ENCODE measurements around the gene PTPRN2. TPM values are rescaled to one million over a fixed set of nuclear protein-coding genes. Genes with fewer than 3 reads are reported as not detected.

The PTPRN2 gene
- total RNA-seq, 1 experiment from 2014 or later, result 0.11 TPM

DNA sequence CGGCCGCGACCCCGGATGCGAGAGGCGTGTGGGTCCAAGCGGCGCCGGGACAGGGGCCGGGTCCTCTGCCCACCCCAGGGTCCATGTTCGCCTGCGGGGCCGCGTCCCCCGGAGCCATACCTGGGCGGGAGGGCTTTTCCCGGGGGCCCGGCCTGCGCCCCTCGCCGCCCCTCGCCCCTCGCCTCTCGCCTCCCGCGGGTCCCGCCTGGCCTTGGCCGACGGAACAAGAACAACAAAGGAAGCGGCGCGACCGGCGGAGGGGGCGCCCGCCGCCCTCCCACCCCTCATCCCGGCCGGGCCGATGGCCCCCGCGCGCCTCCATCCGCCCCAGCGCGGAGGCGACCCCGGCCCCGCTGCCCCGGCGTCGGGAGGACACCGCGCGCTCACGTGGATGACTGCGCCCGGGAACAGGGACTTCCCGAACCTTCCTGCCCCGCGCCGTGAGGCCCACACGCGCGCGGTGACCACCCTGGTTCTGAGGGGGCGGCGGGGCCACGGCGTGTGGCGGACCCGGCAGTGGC, 902.7 kb downstream of the PTPRN2 start:
- ChIA-PET CTCF (no interaction called here), POLR2A (ENCODE audit: low non-redundant PET) (no interaction called here)
- Histone ChIP-seq H3K27ac (ENCODE audit: low read depth, low read length, poor library complexity, severe bottlenecking) (no peak overlapping the region), H3K27me3 (replicated peaks; ENCODE audit: insufficient read depth, low read depth, low read length, poor library complexity) (peaks cover 99% of the 10 kb centered on the region), H3K36me3 (ENCODE audit: insufficient read depth, low read length, poor library complexity, severe bottlenecking) (no peaks in the 10 kb centered on the region), H3K4me1 (ENCODE audit: insufficient read depth, low read length, poor library complexity, severe bottlenecking) (no peaks in the 10 kb centered on the region), H3K9me3 (ENCODE audit: low read depth, low read length, poor library complexity, severe bottlenecking) (no peaks in the 10 kb centered on the region), H3K4me3 (ENCODE audit: low read depth, low read length, poor library complexity, severe bottlenecking) (no peak overlapping the region)
- intact Hi-C loops (cut with micrococcal nuclease; ENCODE audit: unreplicated experiment), result no loop called here
- TF ChIP-seq EZH2 (IDR thresholded peaks at IDR 0.05; ENCODE audit: borderline replicate concordance, low read depth, low read length, poor library complexity, severe bottlenecking), result no peak
- no peak for DNase-seq (ENCODE audit: low spot score)
- BruUV-seq (replicated peaks), result no TSS peak

DNA sequence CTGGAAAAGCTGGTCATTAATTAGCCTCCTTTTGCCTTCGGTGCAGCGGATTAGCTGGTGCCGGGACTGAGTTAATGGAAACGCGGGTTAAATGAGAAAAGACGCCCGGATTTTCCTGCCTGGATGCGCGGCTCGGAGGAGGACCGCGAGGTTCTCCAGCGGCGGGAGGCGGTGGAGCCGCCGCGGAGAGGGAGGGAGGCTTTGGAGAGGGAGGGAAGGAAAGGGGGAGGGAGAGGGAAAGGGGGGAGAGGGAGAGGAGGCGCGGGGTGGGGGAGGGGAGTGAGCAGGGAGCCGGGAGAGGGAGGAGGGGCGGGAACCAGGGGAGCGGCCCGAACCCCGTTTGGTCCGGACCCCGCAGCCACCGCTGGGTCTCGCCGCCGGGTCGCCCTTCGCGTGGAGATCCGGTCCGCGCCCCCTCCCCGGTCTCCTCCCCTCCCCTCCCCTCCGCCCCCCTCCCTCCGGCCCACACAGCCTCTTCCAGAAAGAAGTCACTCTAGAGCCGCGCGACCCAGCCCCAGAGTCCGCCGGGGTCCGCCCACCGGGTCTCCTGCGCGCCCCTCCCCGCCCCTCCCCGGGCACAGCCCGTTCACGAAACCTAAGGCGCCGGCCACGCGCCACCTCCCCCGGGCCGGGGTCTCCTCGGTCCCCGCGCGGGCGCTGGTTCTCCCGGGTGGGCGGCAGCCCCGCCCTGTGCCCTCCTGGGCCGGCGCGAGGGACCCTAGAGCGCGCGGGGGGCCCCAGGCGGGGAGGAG, 903.3 kb downstream of the PTPRN2 start:
- DNase-seq (ENCODE audit: low spot score), result no peak
- BruUV-seq (replicated peaks), result no TSS peak
- CTCF ChIA-PET, result no interaction called here
- Histone ChIP-seq H3K27ac (ENCODE audit: low read depth, low read length, poor library complexity, severe bottlenecking) (no peak overlapping the region), H3K36me3 (ENCODE audit: insufficient read depth, low read length, poor library complexity, severe bottlenecking) (no peaks in the 10 kb centered on the region), H3K4me3 (ENCODE audit: low read depth, low read length, poor library complexity, severe bottlenecking) (no peak overlapping the region), H3K27me3 (replicated peaks; ENCODE audit: insufficient read depth, low read depth, low read length, poor library complexity) (peaks cover 99% of the 10 kb centered on the region), H3K4me1 (ENCODE audit: insufficient read depth, low read length, poor library complexity, severe bottlenecking) (no peaks in the 10 kb centered on the region), H3K9me3 (ENCODE audit: low read depth, low read length, poor library complexity, severe bottlenecking) (no peaks in the 10 kb centered on the region)
- intact Hi-C loops (cut with micrococcal nuclease; ENCODE audit: unreplicated experiment), result no loop called here
- TF ChIP-seq CTCF (conservative IDR thresholded peaks at IDR 0.05; ENCODE audit: low read depth, low read length), result no peak
- TF ChIP-seq EZH2 (IDR thresholded peaks at IDR 0.05; ENCODE audit: borderline replicate concordance, low read depth, low read length, poor library complexity, severe bottlenecking), result peak; percentile 7
- POLR2A ChIA-PET (ENCODE audit: low non-redundant PET), result no interaction called here

GRCh38 chr7:157683747-157684156, 903.9 kb downstream of the PTPRN2 start:
- no peak overlapping the region for H3K4me3 ChIP-seq (ENCODE audit: low read depth, low read length, poor library complexity, severe bottlenecking)
- no peak overlapping the region for H3K27ac ChIP-seq (ENCODE audit: low read depth, low read length, poor library complexity, severe bottlenecking)
- ChIA-PET CTCF (no interaction called here), POLR2A (ENCODE audit: low non-redundant PET) (no interaction called here)
- intact Hi-C loops (cut with micrococcal nuclease; ENCODE audit: unreplicated experiment), result no loop called here
- no peaks in the 10 kb centered on the region for H3K4me1 ChIP-seq (ENCODE audit: insufficient read depth, low read length, poor library complexity, severe bottlenecking)
- DNase-seq (ENCODE audit: low spot score), result no peak
- TF ChIP-seq EZH2 (IDR thresholded peaks at IDR 0.05; ENCODE audit: borderline replicate concordance, low read depth, low read length, poor library complexity, severe bottlenecking), result peak; percentile 98
- no peak for TF ChIP-seq CTCF (conservative IDR thresholded peaks at IDR 0.05; ENCODE audit: low read depth, low read length)
- H3K9me3 ChIP-seq (ENCODE audit: low read depth, low read length, poor library complexity, severe bottlenecking), result no peaks in the 10 kb centered on the region
- peaks cover 99% of the 10 kb centered on the region for H3K27me3 ChIP-seq (replicated peaks; ENCODE audit: insufficient read depth, low read depth, low read length, poor library complexity)
- H3K36me3 ChIP-seq (ENCODE audit: insufficient read depth, low read length, poor library complexity, severe bottlenecking), result no peaks in the 10 kb centered on the region
- BruUV-seq (replicated peaks), result no TSS peak

Data from A673 (cell line).